ENCODE data around the gene PXMP4.

DNA sequence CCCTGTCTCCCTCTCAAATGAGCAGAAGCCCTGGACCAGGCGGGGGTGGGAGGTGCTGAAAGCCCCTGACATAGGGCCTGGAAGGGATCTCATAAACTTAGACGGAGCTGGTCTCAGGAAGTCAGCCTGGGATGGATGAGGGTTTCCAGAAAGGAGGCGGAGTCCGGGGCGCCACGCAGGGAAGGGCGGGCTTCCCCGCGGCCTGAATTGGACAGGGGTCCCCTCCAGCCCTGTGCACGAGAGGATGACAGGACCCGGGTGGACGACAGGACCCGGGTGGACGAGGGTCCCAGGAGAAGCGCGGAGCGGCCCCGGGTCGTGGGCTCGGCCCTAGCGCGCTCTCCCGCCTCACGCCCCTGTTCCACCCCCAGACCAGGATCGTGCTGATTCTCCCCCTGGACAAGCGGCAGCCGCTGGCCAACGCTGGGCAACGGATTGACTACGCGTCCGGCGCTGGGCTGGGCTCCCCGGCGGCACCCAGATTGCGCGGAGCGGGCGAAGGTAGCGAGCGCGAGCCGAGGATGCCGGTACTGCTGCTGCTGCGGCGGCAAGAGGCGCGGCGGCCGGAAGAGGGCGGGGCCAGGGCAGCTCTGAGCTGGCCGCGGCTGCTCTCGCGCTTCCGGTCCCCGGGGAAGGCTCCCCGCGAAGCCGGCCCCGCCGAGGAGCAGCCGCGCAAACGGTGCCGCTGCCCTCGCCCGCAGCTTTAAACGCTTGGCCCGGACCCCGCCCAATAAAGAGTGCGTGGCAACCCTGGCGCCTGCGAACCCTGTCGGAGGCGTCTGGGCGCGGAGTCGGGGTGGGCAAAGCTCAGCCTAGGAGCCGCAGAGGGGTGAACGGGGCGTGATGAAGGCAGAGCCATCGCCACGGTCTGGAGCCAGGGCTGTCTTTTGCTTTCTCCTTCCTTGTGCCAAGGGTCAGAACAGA, 56.7 kb downstream of the PXMP4 start:
- TF ChIP-seq CTCF (conservative IDR thresholded peaks at IDR 0.05 in 1 of 2, IDR thresholded peaks at IDR 0.05 in 1 of 2; ENCODE audit: extremely low read depth in 1 of 2, insufficient read depth in 1 of 2, low read depth in 1 of 2, low read length in 2 of 2) (no peak), EZH2 (IDR thresholded peaks at IDR 0.05; ENCODE audit: borderline replicate concordance, low read length) (no peak)
